Upper lobe of left lung (tissue), 6 donors: Measurements from ENCODE around the gene PGPEP1. TPM values are rescaled to one million over a fixed set of nuclear protein-coding genes. Genes with fewer than 3 reads are reported as not detected.

Experiments used
- ATAC-seq, 2 donors: fragments of 200-7000 bp; cut with Tn5 transposase; one replicate each; pipeline ENCODE4 v1.9.1; 2022; ENCODE audit warnings: mild to moderate bottlenecking in 2 of 2, moderate library complexity in 2 of 2; ENCODE audit not compliant: low FRiP score in 2 of 2
- DNase-seq, 2 donors: peaks; one replicate each; pipeline ENCODE4 v3.0.0-alpha.2; 2019 to 2020
- H3K27ac ChIP-seq, 4 donors: fragments of 200-600 bp; sonication (generic); one replicate each; pipeline ENCODE4 v1.5.1; 2016 to 2019
- H3K27me3 ChIP-seq, 4 donors: fragments of 200-600 bp; sonication (generic); one replicate each; pipeline ENCODE4 v1.5.1; 2017 to 2019
- H3K36me3 ChIP-seq, 4 donors: fragments of 200-600 bp; sonication (generic); one replicate each; pipeline ENCODE4 v1.5.1; 2016 to 2019
- H3K4me1 ChIP-seq, 4 donors: fragments of 200-600 bp; sonication (generic); one replicate each; pipeline ENCODE4 v1.5.1; 2018 to 2019
- H3K4me3 ChIP-seq, 4 donors: fragments of 200-600 bp; sonication (generic); one replicate each; pipeline ENCODE4 v1.5.1; 2017 to 2019; ENCODE audit warnings: mild to moderate bottlenecking in 2 of 4, moderate library complexity in 1 of 4
- H3K9me3 ChIP-seq, 4 donors: fragments of 200-600 bp; sonication (generic); one replicate each; pipeline ENCODE4 v1.5.1; 2018 to 2019
- EP300 ChIP-seq, 4 donors: sonication (generic); formaldehyde crosslinking; IDR thresholded peaks; one replicate each; pipeline ENCODE4 v1.5.1; 2017; ENCODE audit warnings: antibody characterized with exemption in 4 of 4, control low read depth in 2 of 4
- POLR2A ChIP-seq, 4 donors: fragments of 450-650 bp; IDR thresholded peaks; one replicate each; pipeline ENCODE4 v1.5.1; 2016 to 2017; ENCODE audit warnings: antibody characterized with exemption in 4 of 4, mild to moderate bottlenecking in 2 of 4
- POLR2AphosphoS5 ChIP-seq, 2 donors: sonication (generic); formaldehyde crosslinking; IDR thresholded peaks; one replicate each; pipeline ENCODE4 v1.5.1; 2017; ENCODE audit warnings: antibody characterized with exemption in 2 of 2
- WGBS, 2 donors: methylation state at CpG; one replicate each; pipeline ENCODE4 v1.1.5; 2017 to 2018; 5-methylcytosine and 5-hydroxymethylcytosine counted together
- total RNA-seq, 6 donors: library from RNA; depleted of rRNA in 4 of 6; stranded (reverse); fragments of >200 nt in 4 of 6; gene quantifications; one replicate each; pipeline versions ENCODE4 v1.1.0 to v1.2.1, GENCODE V29; 2016 to 2021
- TF ChIP-seq, protein P1 (sequence below), 6 experiments: fragments of 450-650 bp in 4 of 6; fragments of 200-600 bp in 2 of 6; sonication (generic) in 2 of 6; IDR thresholded peaks; one replicate each; pipeline ENCODE4 v1.5.1; 2016 to 2019; ENCODE audit warnings: antibody characterized with exemption in 6 of 6
- donor health status: DM: no; HTN: no; CAD: no; lungs with moderate emphysema.
- donor health status: DM: no; HTN: yes; CAD: no; lungs with severe emphysema.

PGPEP1 gene
- total RNA-seq, 6 donors from 2014 or later, result 15.5 to 42.8 (median 28.1) TPM

- ATAC-seq, result peak; percentile 86 to 90
- Histone ChIP-seq H3K4me3 (peak overlapping the region; percentile 17 to 52 (median 42)), H3K36me3 (no peaks in the 10 kb centered on the region), H3K27me3 (no peaks in the 10 kb centered on the region), H3K27ac (peak overlapping the region in 2 of 4 donors; percentile 59 to 69), H3K4me1 (peaks cover 15 to 46% (median 39%) of the 10 kb centered on the region in 4 donors), H3K9me3 (no peaks in the 10 kb centered on the region)
- peak; percentile 87 to 98 for DNase-seq
- WGBS, 2 donors, result 7 to 30% methylated on average over 17 to 37 of the region's 86 CpGs
- TF ChIP-seq, protein P1, sequence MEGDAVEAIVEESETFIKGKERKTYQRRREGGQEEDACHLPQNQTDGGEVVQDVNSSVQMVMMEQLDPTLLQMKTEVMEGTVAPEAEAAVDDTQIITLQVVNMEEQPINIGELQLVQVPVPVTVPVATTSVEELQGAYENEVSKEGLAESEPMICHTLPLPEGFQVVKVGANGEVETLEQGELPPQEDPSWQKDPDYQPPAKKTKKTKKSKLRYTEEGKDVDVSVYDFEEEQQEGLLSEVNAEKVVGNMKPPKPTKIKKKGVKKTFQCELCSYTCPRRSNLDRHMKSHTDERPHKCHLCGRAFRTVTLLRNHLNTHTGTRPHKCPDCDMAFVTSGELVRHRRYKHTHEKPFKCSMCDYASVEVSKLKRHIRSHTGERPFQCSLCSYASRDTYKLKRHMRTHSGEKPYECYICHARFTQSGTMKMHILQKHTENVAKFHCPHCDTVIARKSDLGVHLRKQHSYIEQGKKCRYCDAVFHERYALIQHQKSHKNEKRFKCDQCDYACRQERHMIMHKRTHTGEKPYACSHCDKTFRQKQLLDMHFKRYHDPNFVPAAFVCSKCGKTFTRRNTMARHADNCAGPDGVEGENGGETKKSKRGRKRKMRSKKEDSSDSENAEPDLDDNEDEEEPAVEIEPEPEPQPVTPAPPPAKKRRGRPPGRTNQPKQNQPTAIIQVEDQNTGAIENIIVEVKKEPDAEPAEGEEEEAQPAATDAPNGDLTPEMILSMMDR (IDR thresholded peaks at IDR 0.05), result peak; percentile 98 to 100 (median 100)
- TF ChIP-seq POLR2A (IDR thresholded peaks at IDR 0.05) (peak in 2 of 4 donors; percentile 47 to 63), EP300 (IDR thresholded peaks at IDR 0.05) (no peak), POLR2AphosphoS5 (IDR thresholded peaks at IDR 0.05) (peak in 1 of 2 donors; percentile 47)
Observed at GRCh38 chr19:18388100-18388959, 47.9 kb downstream of the PGPEP1 start.

DNA sequence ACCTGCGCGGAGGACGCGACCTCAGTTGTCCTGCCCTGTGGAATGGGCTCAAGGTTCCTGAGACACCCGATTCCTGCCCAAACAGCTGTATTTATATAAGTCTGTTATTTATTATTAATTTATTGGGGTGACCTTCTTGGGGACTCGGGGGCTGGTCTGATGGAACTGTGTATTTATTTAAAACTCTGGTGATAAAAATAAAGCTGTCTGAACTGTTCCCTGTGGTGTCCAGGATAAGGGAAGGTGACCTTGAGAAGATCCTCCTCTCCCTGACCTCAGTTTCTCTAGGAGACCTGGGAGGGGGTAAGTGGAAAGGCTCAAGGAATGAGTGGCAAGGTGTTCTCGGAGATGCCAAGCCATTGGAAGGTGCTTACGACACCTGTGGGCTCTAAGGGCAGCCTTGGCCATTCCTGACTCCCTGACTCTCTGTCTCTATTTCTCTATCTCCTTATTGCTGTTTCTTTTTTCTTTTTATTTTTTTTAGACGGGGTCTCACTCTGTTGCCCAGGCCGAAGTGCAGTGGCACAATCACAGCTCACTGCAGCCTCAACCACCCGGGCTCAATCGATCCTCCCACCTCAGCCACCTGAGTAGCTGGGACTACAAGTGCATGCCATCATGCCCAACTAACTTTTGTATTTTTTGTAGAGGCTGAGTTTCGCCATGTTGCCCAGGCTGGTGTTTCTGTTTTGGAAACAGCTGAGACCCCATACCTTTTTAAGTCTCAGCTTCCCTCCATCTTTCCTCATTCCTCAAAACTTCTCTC, 48.7 kb downstream of the PGPEP1 start:
- H3K27ac ChIP-seq, result peak overlapping the region in 2 of 4 donors; percentile 18 to 59
- TF ChIP-seq EP300 (IDR thresholded peaks at IDR 0.05) (no peak), POLR2A (IDR thresholded peaks at IDR 0.05) (no peak), POLR2AphosphoS5 (IDR thresholded peaks at IDR 0.05) (no peak)
- TF ChIP-seq, protein P1 (IDR thresholded peaks at IDR 0.05), result no peak
- peak overlapping the region in 3 of 4 donors; percentile 35 to 52 (median 49) for H3K4me3 ChIP-seq
- no peaks in the 10 kb centered on the region for H3K9me3 ChIP-seq
- no peak for ATAC-seq
- WGBS, 2 donors, result 79 to 92% methylated on average over 13 of the region's 13 CpGs
- H3K27me3 ChIP-seq, result no peaks in the 10 kb centered on the region
- no peaks in the 10 kb centered on the region for H3K36me3 ChIP-seq
- H3K4me1 ChIP-seq, result peaks cover 15 to 46% (median 39%) of the 10 kb centered on the region in 4 donors
- no peak for DNase-seq

GRCh38 chr19:18389726-18390064, 49.3 kb downstream of the PGPEP1 start:
- Histone ChIP-seq H3K27me3 (no peaks in the 10 kb centered on the region), H3K4me3 (no peak overlapping the region), H3K4me1 (peaks cover 15 to 46% (median 37%) of the 10 kb centered on the region in 4 donors), H3K9me3 (no peaks in the 10 kb centered on the region), H3K36me3 (no peaks in the 10 kb centered on the region), H3K27ac (no peak overlapping the region)
- TF ChIP-seq POLR2A (IDR thresholded peaks at IDR 0.05), result no peak
- TF ChIP-seq POLR2AphosphoS5 (IDR thresholded peaks at IDR 0.05), result no peak
- no peak for TF ChIP-seq EP300 (IDR thresholded peaks at IDR 0.05)
- TF ChIP-seq, protein P1 (IDR thresholded peaks at IDR 0.05), result no peak
- no peak for ATAC-seq
- no peak for DNase-seq

GRCh38 chr19:18390065-18390907, 49.9 kb downstream of the PGPEP1 start:
- Histone ChIP-seq H3K27me3 (no peaks in the 10 kb centered on the region), H3K9me3 (no peaks in the 10 kb centered on the region), H3K36me3 (no peaks in the 10 kb centered on the region), H3K4me3 (no peak overlapping the region), H3K27ac (no peak overlapping the region), H3K4me1 (peaks cover 15 to 46% (median 35%) of the 10 kb centered on the region in 4 donors)
- ATAC-seq (no peak), DNase-seq (no peak)
- 77 to 92% methylated on average over 6 of the region's 6 CpGs for WGBS, 2 donors
- TF ChIP-seq EP300 (IDR thresholded peaks at IDR 0.05), result no peak
- TF ChIP-seq POLR2AphosphoS5 (IDR thresholded peaks at IDR 0.05), result no peak
- TF ChIP-seq, protein P1 (IDR thresholded peaks at IDR 0.05), result no peak
- TF ChIP-seq POLR2A (IDR thresholded peaks at IDR 0.05), result no peak
